ENCODE results near the gene ARHGDIB.
A peak's percentile ranks its signal among the peaks of the same experiment; 100 is the strongest.

The ARHGDIB gene

GRCh38 chr12:14961466-14962152 lies at the start of gene ARHGDIB:
Gene ARHGDIB (minus strand): TSS chr12:14961601. CDS start chr12:14950712, 10,889 bp downstream.
- no peak for DNase-seq

DNA sequence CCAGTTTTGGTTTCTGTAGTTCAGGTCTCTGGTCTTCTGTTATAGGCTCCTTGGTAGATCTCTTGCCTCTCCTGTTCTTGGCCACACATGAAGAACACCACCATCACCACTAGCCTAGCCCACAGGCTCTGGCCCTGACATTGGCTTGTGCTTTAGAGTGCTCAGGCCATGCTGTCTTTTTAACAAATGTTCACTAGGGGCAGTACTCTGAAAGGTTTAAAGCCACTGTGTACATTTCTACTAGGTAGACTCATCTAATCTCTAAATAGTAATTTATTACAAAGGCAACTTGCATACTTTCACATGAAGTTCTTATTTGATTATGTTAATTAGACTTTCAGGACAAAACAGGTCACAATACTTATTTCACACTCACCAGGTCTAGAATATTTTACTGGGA lies 49.8 kb upstream of the ARHGDIB start:
- DNase-seq, result peak; percentile 50

- no peak for DNase-seq
Measured at GRCh38 chr12:15007551-15007950, 46.1 kb upstream of the ARHGDIB start.

- DNase-seq, result no peak
Measured at GRCh38 chr12:15005064-15005463, 43.7 kb upstream of the ARHGDIB start.

DNA sequence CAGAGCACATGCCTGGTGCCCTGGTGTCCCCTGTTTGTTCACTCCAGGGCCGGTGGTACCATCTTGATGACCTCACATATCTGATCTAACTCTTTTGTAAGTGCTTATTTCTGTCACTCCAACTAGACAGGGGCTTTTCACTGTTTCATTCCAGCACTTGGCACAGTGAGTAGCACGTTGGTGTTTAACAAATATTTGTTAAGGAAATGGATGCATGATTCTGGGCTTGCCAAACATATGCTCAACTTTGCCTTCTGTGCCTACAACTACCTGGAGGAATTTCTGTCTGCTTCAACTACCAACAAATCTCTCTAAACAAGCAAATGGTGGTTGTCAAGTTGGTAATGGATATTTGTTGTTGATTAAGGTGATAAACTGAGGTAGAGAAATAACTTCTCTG lies 43.0 kb upstream of the ARHGDIB start:
- DNase-seq, result no peak

GRCh38 chr12:15001733-15002382 lies 40.5 kb upstream of the ARHGDIB start:
- peak; percentile 69 for DNase-seq

DNA sequence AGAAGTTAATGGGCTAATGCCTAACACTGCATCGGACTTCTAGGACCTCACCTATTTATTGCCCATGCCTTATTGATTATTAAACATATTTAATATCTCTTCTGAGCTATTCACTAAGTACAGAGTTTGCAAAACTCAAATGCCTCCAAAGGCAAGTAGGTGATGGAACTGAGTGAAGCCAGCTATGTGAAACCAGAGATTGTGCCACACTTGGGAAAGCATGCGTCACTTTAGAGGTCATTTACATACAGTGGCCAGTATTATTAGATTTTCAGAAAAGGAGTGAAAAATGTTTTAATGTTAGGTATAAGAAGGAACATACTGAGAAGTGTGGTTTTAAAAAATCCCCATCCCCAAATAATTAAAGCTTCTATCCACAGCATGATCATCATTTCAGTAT lies 39.2 kb upstream of the ARHGDIB start:
- no peak for DNase-seq

DNA sequence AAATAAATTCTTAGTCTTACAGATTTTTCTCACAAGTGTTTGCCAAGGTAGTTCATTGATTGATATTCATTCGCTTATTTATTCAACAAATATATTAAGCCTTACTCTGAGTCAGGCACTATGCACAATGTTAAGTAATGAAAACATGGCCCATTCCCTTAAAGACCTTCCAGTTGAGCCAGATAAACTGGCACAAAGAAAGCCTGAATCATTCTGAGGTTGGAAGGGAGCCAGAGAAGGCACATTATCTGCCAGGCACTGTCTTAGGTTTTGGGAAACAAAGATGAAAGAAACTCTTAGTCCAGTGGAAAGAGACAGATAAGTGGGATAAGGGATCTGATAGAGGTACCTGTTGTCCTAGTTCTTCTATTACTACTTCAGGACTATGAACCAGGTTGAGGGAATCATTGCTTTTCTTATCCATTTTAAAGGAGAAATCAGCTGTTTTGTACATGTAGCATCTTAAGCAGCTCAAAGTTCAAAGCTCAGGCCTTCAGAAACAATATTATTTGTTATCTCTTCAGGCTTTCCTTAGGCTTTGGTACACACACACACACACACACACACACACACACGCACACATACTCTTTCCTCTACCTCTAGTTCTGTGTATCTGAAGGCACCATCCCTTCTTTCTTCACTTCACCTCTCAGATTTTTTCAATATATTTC lies 38.4 kb upstream of the ARHGDIB start:
- DNase-seq, result peak; percentile 19

- DNase-seq, result peak; percentile 43
Measured at GRCh38 chr12:14999021-14999694, 37.8 kb upstream of the ARHGDIB start.

GRCh38 chr12:14997998-14998397 lies 36.6 kb upstream of the ARHGDIB start:
- no peak for DNase-seq

- DNase-seq, result peak; percentile 76
Measured at GRCh38 chr12:14995583-14996425, 34.4 kb upstream of the ARHGDIB start.

DNA sequence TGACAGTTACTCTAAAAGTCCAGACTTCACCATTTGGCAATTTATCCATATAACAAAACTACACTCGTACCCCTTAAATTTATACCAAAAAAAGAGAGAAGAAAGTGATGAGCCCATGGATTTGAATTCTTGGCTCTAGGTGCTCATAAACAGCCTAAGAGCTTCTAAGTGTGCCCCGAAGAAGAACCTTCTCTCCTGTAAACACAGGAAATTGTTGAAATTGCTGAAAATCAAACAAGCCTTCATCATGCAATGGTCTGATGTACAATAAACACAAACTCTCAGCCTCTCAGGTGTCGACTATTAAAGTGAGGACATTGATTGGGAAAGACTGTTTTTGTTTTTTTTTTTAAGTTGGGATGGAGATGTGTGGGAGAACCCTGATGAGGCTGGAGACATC lies 33.2 kb upstream of the ARHGDIB start:
- no peak for DNase-seq

DNA sequence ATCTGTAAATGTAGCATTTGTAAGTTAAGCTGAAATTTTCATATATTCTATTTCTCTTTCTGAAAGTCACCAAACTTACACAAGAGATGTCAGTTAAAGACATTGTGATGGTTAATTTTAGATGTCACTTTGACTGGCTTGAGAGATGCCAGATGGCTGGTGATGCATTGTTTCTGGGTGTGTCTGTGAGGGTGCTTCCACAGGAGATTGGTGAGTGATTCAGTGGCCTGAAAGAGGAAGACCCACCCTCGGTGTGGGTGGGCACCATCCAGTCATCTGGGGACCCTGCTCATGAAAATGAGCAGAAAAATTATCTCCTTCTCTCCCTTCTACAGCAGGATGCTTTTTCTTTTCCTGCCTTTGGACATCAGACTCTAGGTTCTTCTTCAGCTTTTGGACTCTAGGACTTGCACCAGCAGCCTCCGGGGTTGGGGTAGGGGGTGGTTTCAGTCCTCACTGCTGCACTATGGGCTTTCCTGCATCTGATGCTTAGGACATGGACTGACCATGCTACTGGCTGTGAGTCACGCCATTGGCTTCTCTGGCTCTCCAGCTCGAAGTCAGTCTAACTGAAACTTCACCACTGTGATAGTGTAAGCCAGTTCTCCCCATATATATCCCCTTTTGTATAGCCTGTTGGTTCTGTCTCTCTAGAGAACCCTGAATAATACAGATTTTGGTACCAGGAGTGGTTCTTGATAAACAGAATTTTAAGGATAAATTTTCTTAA lies 32.3 kb upstream of the ARHGDIB start:
- no peak for DNase-seq

- no peak for DNase-seq
Measured at GRCh38 chr12:14993117-14993516, 31.7 kb upstream of the ARHGDIB start.

DNA sequence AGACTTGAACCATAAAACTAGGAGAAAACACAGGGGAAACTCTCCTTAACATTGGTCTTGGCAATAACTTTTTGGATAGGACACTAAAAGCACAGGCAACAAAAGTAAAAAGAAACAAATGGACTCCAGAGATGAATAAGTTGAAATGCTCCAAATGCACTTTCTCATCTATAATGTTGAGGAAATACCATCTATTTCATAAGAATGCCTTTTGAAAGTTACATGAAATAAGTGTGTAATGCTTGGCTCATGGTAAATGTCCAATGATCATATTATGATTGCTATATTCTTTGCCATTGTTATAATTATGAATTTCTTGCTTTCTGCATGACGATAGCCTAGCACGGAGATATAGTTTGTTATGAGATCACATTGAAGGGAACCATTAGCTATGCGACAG lies 31.3 kb upstream of the ARHGDIB start:
- no peak for DNase-seq

DNA sequence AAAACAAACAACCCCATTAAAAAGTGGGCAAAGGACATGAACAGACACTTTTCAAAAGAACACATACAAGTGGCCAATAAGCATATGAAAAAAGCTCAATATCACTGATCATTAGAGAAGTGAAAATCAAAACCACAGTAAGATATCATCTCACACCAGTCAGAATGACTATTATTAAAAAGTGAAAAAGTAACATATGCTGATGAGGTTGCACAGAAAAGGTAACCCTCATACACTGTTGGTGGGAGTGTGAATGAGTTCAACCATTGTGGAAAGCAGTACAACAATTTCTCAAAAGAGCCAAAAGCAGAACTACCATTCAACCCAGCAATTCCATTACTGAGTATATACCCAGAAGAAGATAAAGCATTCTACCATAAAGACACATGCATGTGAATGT lies 29.7 kb upstream of the ARHGDIB start:
- DNase-seq, result no peak

DNA sequence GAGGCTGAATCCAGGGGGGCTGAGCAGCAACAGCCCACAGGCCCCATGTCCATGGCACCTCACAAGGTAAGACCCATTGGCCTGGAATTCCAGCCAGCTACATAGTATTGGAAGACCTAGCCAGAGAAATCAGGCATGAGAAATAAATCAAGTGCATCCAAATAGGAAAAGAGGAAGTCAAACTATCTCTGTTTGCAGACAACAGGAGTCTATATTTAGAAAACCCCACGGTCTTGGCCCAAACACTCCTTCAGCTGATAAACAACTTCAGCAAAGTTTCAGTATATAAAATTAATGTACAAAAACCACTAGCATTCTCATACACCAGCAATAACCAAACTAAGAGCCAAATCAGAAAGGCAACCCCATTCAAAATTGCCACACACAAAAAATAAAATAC lies 28.4 kb upstream of the ARHGDIB start:
- no peak for DNase-seq

GRCh38 chr12:14988035-14988434 lies 26.6 kb upstream of the ARHGDIB start:
- no peak for DNase-seq

GRCh38 chr12:14986449-14986848 lies 25.0 kb upstream of the ARHGDIB start:
- DNase-seq, result no peak

DNA sequence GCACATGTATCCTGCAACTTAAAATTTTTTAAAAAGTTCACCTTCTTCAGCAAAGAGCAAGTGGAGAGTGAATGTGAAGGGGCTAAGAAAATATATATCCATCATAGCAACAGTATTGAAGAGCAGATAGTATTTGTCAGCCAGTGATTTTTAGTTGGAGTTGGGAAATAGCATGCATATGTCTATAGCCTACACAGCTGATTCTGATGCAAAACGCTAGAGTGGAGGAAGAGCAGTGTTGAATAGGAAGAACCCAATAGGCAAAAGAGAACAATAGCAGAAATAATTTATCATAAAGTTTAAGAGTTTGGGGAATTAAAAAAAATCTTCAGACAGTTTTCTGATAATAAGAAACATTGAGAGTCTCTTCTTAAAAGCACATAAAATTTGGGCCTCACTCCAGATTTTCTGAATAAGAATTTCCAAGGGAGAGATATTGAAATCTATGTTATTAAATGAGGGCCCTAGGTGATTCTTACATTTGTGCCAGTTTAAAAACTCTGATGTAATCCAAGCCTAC lies 23.4 kb upstream of the ARHGDIB start:
- no peak for DNase-seq

GRCh38 chr12:14984036-14984435 lies 22.6 kb upstream of the ARHGDIB start:
- no peak for DNase-seq

GRCh38 chr12:14982991-14983390 lies 21.6 kb upstream of the ARHGDIB start:
- peak; percentile 25 for DNase-seq
